Measurements from ENCODE around the gene C20orf96. TPM values are rescaled to one million over a fixed set of nuclear protein-coding genes. Genes with fewer than 3 reads are reported as not detected.

Gene C20orf96
- total RNA-seq, 2 experiments from 2014 or later, result 7.1 to 7.4 TPM

- TF ChIP-seq CTCF (IDR thresholded peaks at IDR 0.05), result no peak
- H3K9me3 Mint-ChIP-seq, result no peaks in the 10 kb centered on the region
- no peaks in the 10 kb centered on the region for H3K27me3 Mint-ChIP-seq
- H3K4me3 Mint-ChIP-seq, result peak overlapping the region; percentile 99
- ATAC-seq, result peak; percentile 38
- peaks cover 44% of the 10 kb centered on the region for H3K4me1 Mint-ChIP-seq (ENCODE audit: low read depth)
- intact Hi-C loops (cut with micrococcal nuclease), result loop anchor here (5.0 kb wide), 1 partner anchor 34 kb away; no protein-coding TSS in a partner anchor
- CTCF ChIA-PET, result interaction anchor here (0.7 to 4.4 kb wide), 6 partner anchors 11 to 64 kb away, joined by 3 to 19 read pairs (median 8); no protein-coding TSS in a partner anchor
- H3K36me3 Mint-ChIP-seq (ENCODE audit: low read depth), result peaks cover 39% of the 10 kb centered on the region
- POLR2A ChIA-PET, result interaction anchor here (0.6 to 9.1 kb wide), 8 partner anchors 10 to 178 kb away, joined by 3 to 94 read pairs (median 5); partner anchors contain the start of genes DEFB129 and SOX12
- peak; percentile 66 for DNase-seq
- H3K27ac Mint-ChIP-seq, result peak overlapping the region; percentile 98
Observed at GRCh38 chr20:297925-298775, 7.6 kb upstream of the C20orf96 start.

- Mint-ChIP-seq H3K9me3 (no peaks in the 10 kb centered on the region), H3K4me3 (peak within 1 kb of the TSS; percentile 99), H3K4me1 (ENCODE audit: low read depth) (peaks cover 41% of the 10 kb centered on the region), H3K36me3 (ENCODE audit: low read depth) (peaks cover 38% of the 10 kb centered on the region), H3K27me3 (no peaks in the 10 kb centered on the region), H3K27ac (peak within 1 kb of the TSS; percentile 98)
- ATAC-seq, result peak; percentile 86
- DNase-seq, result peak; percentile 90
- TF ChIP-seq CTCF (IDR thresholded peaks at IDR 0.05), result no peak
- ChIA-PET CTCF (interaction anchor here (0.5 to 2.8 kb wide), 5 partner anchors 12 to 102 kb away, joined by 3 to 10 read pairs (median 3); partner anchors contain the start of gene SOX12), POLR2A (interaction anchor here (1.2 to 9.1 kb wide), 5 partner anchors 9 to 70 kb away, joined by 3 to 94 read pairs (median 13); partner anchors contain the start of genes DEFB129 and SOX12)
- intact Hi-C loops (cut with micrococcal nuclease), result loop anchor here (5.0 kb wide), 1 partner anchor 35 kb away; no protein-coding TSS in a partner anchor
Observed at GRCh38 chr20:297098-297924, 6.8 kb upstream of the C20orf96 start, which contains the start of gene ZCCHC3. Gene ZCCHC3, plus strand, starts transcription at chr20:297570. Its CDS starts 17 bp downstream, at chr20:297587.

GRCh38 chr20:295804-296203 is 5.3 kb upstream of the C20orf96 start:
- no peaks in the 10 kb centered on the region for H3K27me3 Mint-ChIP-seq
- intact Hi-C loops (cut with micrococcal nuclease), result loop anchor here (5.0 kb wide), 1 partner anchor 36 kb away; no protein-coding TSS in a partner anchor
- peaks cover 26% of the 10 kb centered on the region for H3K4me1 Mint-ChIP-seq (ENCODE audit: low read depth)
- POLR2A ChIA-PET, result interaction anchor here (1.2 to 9.1 kb wide), 2 partner anchors 27 to 59 kb away, joined by 3 to 94 read pairs; partner anchors contain the start of gene SOX12
- peak overlapping the region; percentile 74 for H3K27ac Mint-ChIP-seq
- peak overlapping the region; percentile 83 for H3K4me3 Mint-ChIP-seq
- DNase-seq, result no peak
- CTCF ChIA-PET, result interaction anchor here (1.2 to 1.3 kb wide), 2 partner anchors 13 to 29 kb away, joined by 4 read pairs; no protein-coding TSS in a partner anchor
- H3K36me3 Mint-ChIP-seq (ENCODE audit: low read depth), result peaks cover 26% of the 10 kb centered on the region
- no peak for ATAC-seq
- H3K9me3 Mint-ChIP-seq, result no peaks in the 10 kb centered on the region
- TF ChIP-seq CTCF (IDR thresholded peaks at IDR 0.05), result no peak

GRCh38 chr20:294602-295001 is 4.1 kb upstream of the C20orf96 start:
- TF ChIP-seq CTCF (IDR thresholded peaks at IDR 0.05), result no peak
- intact Hi-C loops (cut with micrococcal nuclease), result loop anchor here (5.0 kb wide), 1 partner anchor 38 kb away; no protein-coding TSS in a partner anchor
- DNase-seq, result no peak
- H3K36me3 Mint-ChIP-seq (ENCODE audit: low read depth), result peaks cover 18% of the 10 kb centered on the region
- no peak overlapping the region for H3K27ac Mint-ChIP-seq
- ChIA-PET CTCF (interaction anchor here (1.2 to 1.3 kb wide), 2 partner anchors 28 to 40 kb away, joined by 3 to 4 read pairs; no protein-coding TSS in a partner anchor), POLR2A (interaction anchor here (1.0 kb wide), 1 partner anchor 29 kb away, joined by 6 read pairs; no protein-coding TSS in a partner anchor)
- H3K4me3 Mint-ChIP-seq, result no peak overlapping the region
- H3K9me3 Mint-ChIP-seq, result no peaks in the 10 kb centered on the region
- peaks cover 19% of the 10 kb centered on the region for H3K4me1 Mint-ChIP-seq (ENCODE audit: low read depth)
- no peak for ATAC-seq
- no peaks in the 10 kb centered on the region for H3K27me3 Mint-ChIP-seq

Data from activated CD8-positive, alpha-beta T cell treated with anti-CD3 and anti-CD28 coated beads for 36 hours (primary cell).